SK-N-MC (cell line): ENCODE measurements around the gene LOXL1.

Experiments used
- DNase-seq: peaks from one replicate; pipeline ENCODE4 v3.0.0-alpha.2; 2011; ENCODE audit warnings: low read depth, low spot score
- H3K27ac ChIP-seq: fragments of 200-600 bp; sonication (generic); 2 replicates; pipeline ENCODE4 v1.5.1; 2016; ENCODE audit warnings: mixed run types
- H3K36me3 ChIP-seq: fragments of 200-600 bp; sonication (generic); 2 replicates; pipeline ENCODE4 v1.6.1; 2017; ENCODE audit warnings: antibody characterized with exemption, low read length, mixed read lengths; ENCODE audit not compliant: insufficient read depth
- H3K4me3 ChIP-seq: fragments of 200-600 bp; sonication (generic); 2 replicates; pipeline ENCODE4 v1.5.1; 2016
- H3K9ac ChIP-seq: fragments of 200-600 bp; sonication (generic); 2 replicates; pipeline ENCODE4 v1.8.0; 2017; ENCODE audit warnings: mixed run types, mixed read lengths; ENCODE audit not compliant: insufficient read length
- H3K9me3 ChIP-seq: fragments of 200-600 bp; sonication (generic); 2 replicates; pipeline ENCODE4 v1.6.1; 2017; ENCODE audit warnings: low read depth, mild to moderate bottlenecking, antibody characterized with exemption, low read length, moderate library complexity, mixed read lengths
- EZH2 ChIP-seq: fragments of 200-600 bp; sonication (generic); IDR thresholded peaks from one replicate; pipeline ENCODE4 v1.6.1; 2017; ENCODE audit warnings: antibody characterized with exemption
- FOXP2 ChIP-seq: optimal IDR thresholded peaks from 2 replicates; pipeline ENCODE3; 2011; ENCODE audit warnings: mild to moderate bottlenecking, moderate library complexity; ENCODE audit not compliant: insufficient read depth; ENCODE audit errors: extremely low read length, control extremely low read depth
- POLR2AphosphoS5 ChIP-seq: IDR thresholded peaks from 2 replicates; pipeline ENCODE4 v1.6.1; 2012; ENCODE audit warnings: mild to moderate bottlenecking, low read depth, low read length, borderline replicate concordance

The LOXL1 gene

GRCh38 chr15:73915082-73915481, 11.2 kb upstream of the LOXL1 start:
- TF ChIP-seq FOXP2 (no peak), EZH2 (no peak), POLR2AphosphoS5 (no peak)
- Histone ChIP-seq H3K9ac (peak overlapping the region; percentile 5), H3K9me3 (no peaks in the 10 kb centered on the region), H3K4me3 (no peak overlapping the region), H3K36me3 (no peaks in the 10 kb centered on the region), H3K27ac (no peak overlapping the region; the same call in 1 of the 2 replicates)
- no peak for DNase-seq

DNA sequence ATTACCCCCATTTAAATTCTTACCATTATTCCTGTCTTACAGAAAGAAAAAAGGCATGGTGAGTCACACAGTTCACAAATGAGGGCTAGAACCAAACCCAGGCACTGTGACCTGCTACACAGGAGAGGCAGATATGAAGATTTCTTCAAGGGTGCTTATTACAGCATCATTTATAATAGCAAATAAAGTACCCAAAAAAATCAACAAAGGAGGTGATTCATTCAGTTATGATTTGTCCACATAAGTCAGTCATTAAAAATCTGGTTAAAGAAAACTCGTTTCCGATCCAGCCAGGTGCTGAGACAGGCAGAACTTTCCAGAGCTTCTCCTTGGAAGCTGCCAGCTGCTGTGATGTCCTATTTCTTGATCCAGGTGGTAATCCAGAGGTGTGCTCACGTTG, 7.5 kb upstream of the LOXL1 start:
- DNase-seq: no peak
- H3K27ac ChIP-seq: no peak overlapping the region
- H3K9me3 ChIP-seq: no peaks in the 10 kb centered on the region
- H3K4me3 ChIP-seq: no peak overlapping the region
- TF ChIP-seq FOXP2: no peak
- no peak for TF ChIP-seq POLR2AphosphoS5
- no peak for TF ChIP-seq EZH2
- no peaks in the 10 kb centered on the region for H3K36me3 ChIP-seq
- H3K9ac ChIP-seq: no peak overlapping the region

- DNase-seq: no peak
- H3K36me3 ChIP-seq: no peaks in the 10 kb centered on the region
- H3K27ac ChIP-seq: no peak overlapping the region
- no peak overlapping the region for H3K9ac ChIP-seq
- H3K4me3 ChIP-seq: no peak overlapping the region
- H3K9me3 ChIP-seq: no peaks in the 10 kb centered on the region
- TF ChIP-seq POLR2AphosphoS5 (no peak), FOXP2 (no peak), EZH2 (no peak)
These were observed 6.6 kb upstream of the LOXL1 start for GRCh38 chr15:73919706-73920105.

- no peak for TF ChIP-seq EZH2
- TF ChIP-seq FOXP2: no peak
- no peak for TF ChIP-seq POLR2AphosphoS5
- Histone ChIP-seq H3K9me3 (no peaks in the 10 kb centered on the region), H3K36me3 (no peaks in the 10 kb centered on the region), H3K4me3 (no peak overlapping the region), H3K9ac (no peak overlapping the region), H3K27ac (no peak overlapping the region)
- no peak for DNase-seq
These were observed 4.9 kb upstream of the LOXL1 start for GRCh38 chr15:73921254-73921925.

DNA sequence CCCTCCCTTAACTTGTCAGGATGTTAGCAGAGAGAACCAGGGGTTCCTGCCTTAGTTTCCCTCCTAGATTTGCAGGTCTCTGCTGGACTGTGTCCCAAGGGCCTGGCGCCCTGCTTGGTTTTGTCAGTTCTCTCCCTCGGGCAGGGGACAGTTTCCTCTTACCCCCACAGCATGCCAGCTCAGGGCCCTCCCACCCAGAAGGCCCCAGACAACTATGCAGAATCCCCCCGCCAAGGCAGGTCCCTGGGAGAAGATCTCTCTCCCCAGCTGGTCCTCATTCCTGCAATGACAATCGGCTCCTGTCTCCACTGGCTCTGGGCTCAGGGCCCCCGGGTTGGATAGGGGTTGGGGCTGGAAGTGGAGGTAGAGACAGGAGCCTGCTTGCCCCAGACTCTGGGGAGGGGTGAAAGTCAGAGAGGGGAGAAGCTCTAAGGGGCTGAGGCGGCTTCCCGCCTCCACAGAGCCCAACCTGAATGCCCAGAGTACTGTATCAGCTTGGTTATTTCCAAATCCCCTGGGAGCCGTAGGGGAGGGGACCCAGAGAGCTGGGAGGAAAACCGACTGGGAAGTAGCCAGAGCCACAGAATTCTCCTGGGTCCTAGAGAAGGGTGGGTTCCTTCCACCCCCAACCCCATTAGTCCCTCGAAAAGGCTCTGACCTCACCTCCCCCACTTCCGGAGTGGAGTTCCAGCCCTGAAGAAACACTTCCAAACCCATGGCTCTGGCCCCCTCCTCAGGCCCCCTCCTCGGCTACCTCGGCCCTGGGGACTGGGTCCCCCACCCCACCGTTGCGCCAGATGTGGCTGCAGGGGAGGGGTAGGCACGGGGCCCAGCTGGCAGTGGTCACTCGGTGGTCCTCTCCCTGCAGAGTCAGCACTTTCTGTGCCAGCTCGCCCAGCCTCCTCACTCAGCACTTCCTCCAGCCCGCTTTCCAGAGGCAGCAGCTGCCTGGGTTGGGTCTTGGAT, 3.8 kb upstream of the LOXL1 start:
- peak overlapping the region; percentile 61 for H3K4me3 ChIP-seq
- DNase-seq: no peak
- peak overlapping the region; percentile 41 for H3K9ac ChIP-seq
- TF ChIP-seq POLR2AphosphoS5: no peak
- no peak for TF ChIP-seq EZH2
- no peak for TF ChIP-seq FOXP2
- H3K9me3 ChIP-seq: no peaks in the 10 kb centered on the region
- no peaks in the 10 kb centered on the region for H3K36me3 ChIP-seq
- no peak overlapping the region for H3K27ac ChIP-seq

GRCh38 chr15:73923156-73923487, 3.1 kb upstream of the LOXL1 start:
- Histone ChIP-seq H3K9ac (no peak overlapping the region), H3K4me3 (no peak overlapping the region; the same call in 1 of the 2 replicates), H3K9me3 (no peaks in the 10 kb centered on the region), H3K36me3 (no peaks in the 10 kb centered on the region), H3K27ac (no peak overlapping the region)
- no peak for TF ChIP-seq EZH2
- no peak for TF ChIP-seq FOXP2
- no peak for TF ChIP-seq POLR2AphosphoS5
- DNase-seq: no peak

- Histone ChIP-seq H3K4me3 (no peak overlapping the region), H3K36me3 (no peaks in the 10 kb centered on the region), H3K9me3 (no peaks in the 10 kb centered on the region), H3K27ac (no peak overlapping the region), H3K9ac (no peak overlapping the region)
- DNase-seq: no peak
- TF ChIP-seq EZH2 (no peak), POLR2AphosphoS5 (no peak), FOXP2 (no peak)
These were observed 2.6 kb upstream of the LOXL1 start for GRCh38 chr15:73923488-73924164.

- no peak for DNase-seq
- H3K9me3 ChIP-seq: no peaks in the 10 kb centered on the region
- no peak overlapping the region for H3K4me3 ChIP-seq
- no peaks in the 10 kb centered on the region for H3K36me3 ChIP-seq
- no peak for TF ChIP-seq FOXP2
- TF ChIP-seq POLR2AphosphoS5: no peak
- TF ChIP-seq EZH2: no peak
- H3K9ac ChIP-seq: no peak overlapping the region
- H3K27ac ChIP-seq: no peak overlapping the region
These were observed 1.9 kb upstream of the LOXL1 start for GRCh38 chr15:73924171-73924921.
